Measurements from ENCODE around the gene CTDSP2. TPM values are rescaled to one million over a fixed set of nuclear protein-coding genes. Genes with fewer than 3 reads are reported as not detected.

CTDSP2 gene
- total RNA-seq, 4 donors from 2014 or later = 66.0 to 116 (median 83.4) TPM

GRCh38 chr12:57877876-57878275 is 31.3 kb upstream of the CTDSP2 start:
- no peaks in the 10 kb centered on the region for H3K27me3 ChIP-seq
- H3K27ac ChIP-seq = peak overlapping the region in 1 of 4 donors; percentile 90
- no peaks in the 10 kb centered on the region for H3K9me3 ChIP-seq
- ATAC-seq = no peak
- no peak for DNase-seq
- in situ Hi-C loops (cut with MboI; ENCODE audit: low sequenced_read_pairs in 4 of 4) (no loop called here), intact Hi-C loops (cut with DNase I; ENCODE audit: low total_unique reads) (no loop called here)
- H3K36me3 ChIP-seq = no peaks in the 10 kb centered on the region
- no peak for TF ChIP-seq POLR2A (IDR thresholded peaks at IDR 0.05)
- TF ChIP-seq CTCF (IDR thresholded peaks at IDR 0.05 in 4 of 5, conservative IDR thresholded peaks at IDR 0.05 in 1 of 5) = no peak
- no peak overlapping the region for H3K4me3 ChIP-seq
- H3K4me1 ChIP-seq = peaks cover 42% of the 10 kb centered on the region in 2 donors

- DNase-seq (no peak), ATAC-seq (no peak)
- H3K27me3 ChIP-seq = no peaks in the 10 kb centered on the region
- H3K36me3 ChIP-seq = no peaks in the 10 kb centered on the region
- in situ Hi-C loops (cut with MboI; ENCODE audit: low sequenced_read_pairs in 4 of 4) = no loop called here
- no peak overlapping the region for H3K4me3 ChIP-seq
- H3K4me1 ChIP-seq = peaks cover 30 to 37% of the 10 kb centered on the region in 2 donors
- H3K27ac ChIP-seq = peak overlapping the region; percentile 84 to 93 (median 90)
- intact Hi-C loops (cut with DNase I; ENCODE audit: low total_unique reads) = no loop called here
- H3K9me3 ChIP-seq = no peaks in the 10 kb centered on the region
- TF ChIP-seq POLR2A (IDR thresholded peaks at IDR 0.05) = no peak
- TF ChIP-seq CTCF (IDR thresholded peaks at IDR 0.05 in 4 of 5, conservative IDR thresholded peaks at IDR 0.05 in 1 of 5) = no peak
Measured at GRCh38 chr12:57875753-57876547, 29.4 kb upstream of the CTDSP2 start.

- no peaks in the 10 kb centered on the region for H3K27me3 ChIP-seq
- in situ Hi-C loops (cut with MboI; ENCODE audit: low sequenced_read_pairs in 4 of 4) (no loop called here), intact Hi-C loops (cut with DNase I; ENCODE audit: low total_unique reads) (no loop called here)
- peak overlapping the region; percentile 84 to 93 (median 90) for H3K27ac ChIP-seq
- TF ChIP-seq CTCF (IDR thresholded peaks at IDR 0.05 in 4 of 5, conservative IDR thresholded peaks at IDR 0.05 in 1 of 5) = no peak
- TF ChIP-seq POLR2A (IDR thresholded peaks at IDR 0.05) = peak in 1 of 2 donors; percentile 55
- H3K4me3 ChIP-seq = peak overlapping the region; percentile 5 to 45 (median 18)
- DNase-seq (no peak), ATAC-seq (peak; percentile 96 to 98)
- H3K36me3 ChIP-seq = no peaks in the 10 kb centered on the region
- peaks cover 31 to 39% of the 10 kb centered on the region in 2 donors for H3K4me1 ChIP-seq
- no peaks in the 10 kb centered on the region for H3K9me3 ChIP-seq
Measured at GRCh38 chr12:57874166-57875108, 27.9 kb upstream of the CTDSP2 start.

- Histone ChIP-seq H3K9me3 (no peaks in the 10 kb centered on the region), H3K27me3 (no peaks in the 10 kb centered on the region), H3K27ac (peak overlapping the region in 2 of 4 donors; percentile 90 to 91), H3K4me1 (peaks cover 43 to 49% of the 10 kb centered on the region in 2 donors), H3K36me3 (no peaks in the 10 kb centered on the region), H3K4me3 (no peak overlapping the region)
- TF ChIP-seq POLR2A (IDR thresholded peaks at IDR 0.05) (no peak), CTCF (IDR thresholded peaks at IDR 0.05 in 4 of 5, conservative IDR thresholded peaks at IDR 0.05 in 1 of 5) (no peak)
- in situ Hi-C loops (cut with MboI; ENCODE audit: low sequenced_read_pairs in 4 of 4) (no loop called here), intact Hi-C loops (cut with DNase I; ENCODE audit: low total_unique reads) (no loop called here)
- ATAC-seq (no peak), DNase-seq (no peak)
Measured at GRCh38 chr12:57872362-57872761, 25.8 kb upstream of the CTDSP2 start.
